ENCODE data around the gene EIF4ENIF1.

DNA sequence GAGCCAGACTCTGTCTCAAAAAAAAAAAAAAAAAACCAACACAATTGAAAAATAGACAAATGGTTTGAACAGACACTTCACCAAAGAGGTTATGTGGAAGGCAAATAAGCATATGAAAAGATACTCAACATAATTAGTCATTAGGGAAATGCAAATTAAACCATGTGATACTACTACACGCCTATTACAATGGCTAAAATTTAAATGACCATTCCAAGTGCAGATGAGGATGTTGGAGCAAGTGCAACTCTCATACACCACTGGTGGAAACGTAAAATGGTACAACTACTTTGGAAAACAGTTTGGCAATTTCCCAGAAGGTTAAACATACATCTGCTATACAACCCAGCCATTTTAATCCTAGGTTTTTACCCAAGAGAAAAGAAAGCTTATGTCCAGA, 24.3 kb downstream of the EIF4ENIF1 start:
- TF ChIP-seq, protein P1, sequence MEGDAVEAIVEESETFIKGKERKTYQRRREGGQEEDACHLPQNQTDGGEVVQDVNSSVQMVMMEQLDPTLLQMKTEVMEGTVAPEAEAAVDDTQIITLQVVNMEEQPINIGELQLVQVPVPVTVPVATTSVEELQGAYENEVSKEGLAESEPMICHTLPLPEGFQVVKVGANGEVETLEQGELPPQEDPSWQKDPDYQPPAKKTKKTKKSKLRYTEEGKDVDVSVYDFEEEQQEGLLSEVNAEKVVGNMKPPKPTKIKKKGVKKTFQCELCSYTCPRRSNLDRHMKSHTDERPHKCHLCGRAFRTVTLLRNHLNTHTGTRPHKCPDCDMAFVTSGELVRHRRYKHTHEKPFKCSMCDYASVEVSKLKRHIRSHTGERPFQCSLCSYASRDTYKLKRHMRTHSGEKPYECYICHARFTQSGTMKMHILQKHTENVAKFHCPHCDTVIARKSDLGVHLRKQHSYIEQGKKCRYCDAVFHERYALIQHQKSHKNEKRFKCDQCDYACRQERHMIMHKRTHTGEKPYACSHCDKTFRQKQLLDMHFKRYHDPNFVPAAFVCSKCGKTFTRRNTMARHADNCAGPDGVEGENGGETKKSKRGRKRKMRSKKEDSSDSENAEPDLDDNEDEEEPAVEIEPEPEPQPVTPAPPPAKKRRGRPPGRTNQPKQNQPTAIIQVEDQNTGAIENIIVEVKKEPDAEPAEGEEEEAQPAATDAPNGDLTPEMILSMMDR (conservative IDR thresholded peaks at IDR 0.05) = no peak
- no peak for TF ChIP-seq ZFX (IDR thresholded peaks at IDR 0.05)
